GM19240 (cell line): Measurements from ENCODE around the gene DIO3.

Source experiments
- DNase-seq: peaks from one replicate; pipeline ENCODE4 v3.0.0; 2011; ENCODE audit warnings: low spot score; ENCODE audit not compliant: insufficient read length

The DIO3 gene

DNA sequence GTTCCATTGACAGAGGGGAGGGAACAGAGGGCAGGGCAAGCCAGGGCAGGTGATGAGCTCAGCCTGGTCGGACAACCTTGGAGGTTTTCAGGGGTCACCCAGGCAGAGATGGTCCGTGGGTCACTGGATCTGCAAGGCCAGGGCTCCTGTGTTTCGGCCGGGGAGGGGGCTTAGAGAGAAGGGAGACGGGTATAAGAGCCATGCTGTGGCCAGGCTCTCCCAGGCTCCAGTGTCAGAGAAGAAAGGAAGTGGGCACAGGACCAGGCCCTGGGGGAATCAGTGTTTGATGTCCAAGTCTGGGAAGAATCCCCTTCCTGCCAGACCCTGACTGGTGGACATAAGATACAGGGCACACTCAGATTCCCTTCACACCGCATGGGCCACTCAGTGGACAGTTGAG, 36.9 kb downstream of the DIO3 start:
- DNase-seq, result no peak

DNA sequence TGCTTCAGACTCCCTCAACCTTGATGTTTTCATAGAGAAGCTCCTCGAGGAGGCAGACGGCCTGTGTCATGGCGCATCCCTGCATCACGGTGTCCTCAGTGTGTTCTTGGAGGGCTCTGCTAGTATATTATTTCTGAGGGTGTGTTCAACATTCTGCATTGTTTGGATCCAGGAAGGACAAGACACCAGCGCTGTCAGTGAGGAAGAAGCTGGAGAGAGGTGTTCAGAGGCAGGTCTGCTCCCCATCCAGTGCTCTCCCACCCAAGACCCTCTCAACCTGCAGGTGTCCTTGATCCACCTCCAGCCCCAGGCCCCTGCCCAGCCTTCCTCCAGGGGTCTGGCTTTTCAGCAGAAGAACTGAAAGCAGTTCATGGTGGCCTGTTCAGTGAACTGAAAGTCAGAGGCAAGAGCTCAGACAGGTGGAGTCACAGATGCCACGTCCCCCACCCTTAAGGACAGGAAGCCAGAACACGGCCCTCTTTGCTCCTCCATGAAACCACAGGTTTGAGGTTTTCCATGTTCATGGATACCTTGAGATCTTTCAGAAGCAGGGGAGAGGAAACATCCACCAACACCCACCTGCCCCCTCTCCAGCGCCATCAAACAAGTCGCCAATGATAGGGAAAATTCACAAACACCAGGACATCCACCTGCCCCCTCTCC, 37.4 kb downstream of the DIO3 start:
- DNase-seq, result no peak

DNA sequence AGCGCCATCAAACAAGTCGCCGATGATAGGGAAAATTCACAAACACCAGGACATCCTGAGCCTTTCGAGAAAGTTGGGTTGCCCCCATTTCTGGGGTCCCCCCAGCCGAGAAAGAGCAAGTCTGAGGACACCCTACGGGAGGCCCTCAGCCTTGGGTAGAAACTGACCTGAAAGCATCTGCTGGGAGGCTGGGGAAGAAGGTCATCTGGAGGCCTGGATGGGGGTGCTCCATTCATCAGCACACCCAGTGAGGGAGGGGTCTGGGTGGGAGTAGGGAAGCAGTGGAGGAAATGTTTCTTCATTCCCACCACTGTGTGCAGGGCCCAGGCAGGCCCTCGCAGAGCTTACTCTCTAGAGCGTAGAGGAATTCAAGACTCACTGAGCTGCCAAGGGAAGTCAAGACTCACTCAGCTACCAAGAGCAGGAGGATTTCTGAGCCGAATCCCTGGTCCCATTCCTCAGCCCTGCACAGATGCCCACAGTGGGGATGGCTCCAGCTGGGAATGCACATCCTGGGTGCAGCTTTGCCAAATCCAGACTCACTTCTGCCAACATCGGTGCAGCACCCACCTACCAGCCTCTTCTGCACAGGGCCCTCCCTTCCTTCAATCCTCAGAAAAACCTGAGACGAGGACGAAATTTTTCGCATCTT, 38.1 kb downstream of the DIO3 start:
- DNase-seq, result no peak

DNA sequence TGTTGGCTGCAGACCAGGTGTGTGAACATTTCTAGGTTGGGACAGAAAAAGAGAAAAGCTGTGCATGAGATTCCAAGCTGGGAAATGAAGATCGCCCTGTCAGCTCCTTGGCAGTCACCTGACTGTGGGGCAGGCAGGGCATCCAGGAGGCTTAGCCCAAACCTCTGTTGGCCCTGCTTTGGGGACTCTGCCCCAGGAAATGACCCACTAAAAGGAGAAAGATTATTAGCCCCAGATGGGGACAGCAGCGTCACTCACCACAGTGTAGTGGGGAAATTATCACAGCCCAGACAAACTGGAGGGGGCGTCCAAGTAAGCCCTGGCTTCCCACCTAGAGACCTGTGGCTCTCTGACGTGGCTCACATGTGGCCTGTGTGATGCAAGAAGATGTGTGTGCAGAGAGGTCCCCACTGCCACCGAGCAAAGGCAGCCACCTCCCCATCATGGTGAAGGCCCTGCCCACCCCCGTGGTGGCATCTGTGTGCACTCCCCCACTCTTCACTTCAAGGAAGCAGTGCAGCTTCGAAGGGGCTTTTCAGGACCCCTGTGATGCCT, 39.1 kb downstream of the DIO3 start:
- DNase-seq, result no peak

DNA sequence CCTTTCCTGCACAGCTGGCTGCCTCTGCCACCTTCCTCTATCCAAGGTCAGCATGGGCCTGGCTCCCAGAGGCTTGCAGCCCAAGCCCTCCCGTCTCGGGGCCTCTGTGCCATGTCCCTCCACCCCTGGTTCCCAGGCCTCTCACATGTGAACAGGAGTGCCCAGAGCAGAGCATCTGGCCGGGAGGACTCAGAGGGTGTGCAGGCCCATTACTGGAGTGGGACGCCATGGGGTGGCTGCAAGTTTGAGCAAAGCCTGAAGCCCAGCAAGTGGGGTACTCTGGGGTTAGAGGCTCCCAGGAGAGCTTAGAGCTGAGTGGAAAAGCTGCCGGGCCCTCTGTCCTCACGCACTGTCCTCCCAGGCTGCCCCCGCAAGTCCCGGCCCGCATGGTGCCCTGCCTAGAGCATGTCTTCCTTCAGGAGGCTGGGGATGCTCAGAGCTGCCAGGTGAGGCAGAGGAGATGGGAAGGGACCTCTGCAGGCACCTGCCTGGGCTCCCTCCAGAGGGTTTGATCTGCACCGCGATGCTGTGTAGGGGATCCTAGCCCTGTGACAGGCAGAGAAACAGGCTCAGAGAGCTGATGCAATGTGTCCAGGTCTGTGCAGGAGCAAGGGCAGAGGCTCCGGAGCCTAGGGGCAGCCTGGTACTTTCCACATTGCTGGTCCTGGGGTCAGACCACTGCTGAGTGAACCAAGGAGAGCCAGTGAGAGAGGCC, 39.8 kb downstream of the DIO3 start:
- no peak for DNase-seq

DNA sequence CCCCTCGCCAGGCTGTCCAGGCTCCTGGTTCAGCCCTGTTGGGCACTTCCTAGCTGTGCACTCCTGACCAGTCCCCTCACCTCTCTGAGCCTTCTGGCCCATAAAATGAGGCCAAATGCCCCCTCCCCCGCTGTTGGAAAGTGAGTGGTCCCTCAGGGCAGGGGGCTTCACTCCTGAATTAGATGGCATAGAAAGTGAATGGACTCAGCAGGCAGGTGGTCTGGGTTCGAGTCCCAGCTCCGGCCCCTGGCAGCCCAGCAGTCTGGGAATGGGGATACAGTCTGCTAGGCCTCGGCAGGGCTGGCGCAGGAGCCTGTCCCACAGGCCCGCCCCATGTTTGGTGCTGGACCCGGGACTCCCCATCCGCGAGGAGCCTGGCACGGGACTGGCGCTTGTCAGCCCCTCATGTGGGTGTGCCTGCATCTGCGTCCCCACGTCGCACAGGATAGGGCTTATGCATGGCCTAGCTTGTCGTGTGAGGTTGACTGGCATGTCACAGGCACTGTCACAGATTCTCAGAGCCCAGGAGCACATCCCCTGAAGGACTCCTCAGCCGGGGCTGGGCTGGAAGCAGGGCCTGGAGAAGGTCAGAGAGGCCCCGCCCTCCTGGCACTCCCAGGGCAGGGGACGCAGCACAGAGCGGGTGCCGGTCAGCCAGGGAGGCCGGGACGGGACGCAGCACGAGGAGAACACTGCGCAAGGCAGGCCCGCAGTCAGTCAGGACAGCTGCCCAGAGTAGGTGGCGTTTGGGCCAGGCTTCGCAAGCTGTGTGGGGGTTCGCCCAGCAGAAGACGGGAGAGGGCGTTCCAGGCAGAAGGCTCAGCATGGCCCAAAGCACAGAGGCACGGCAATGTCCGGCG, 40.5 kb downstream of the DIO3 start:
- no peak for DNase-seq

DNA sequence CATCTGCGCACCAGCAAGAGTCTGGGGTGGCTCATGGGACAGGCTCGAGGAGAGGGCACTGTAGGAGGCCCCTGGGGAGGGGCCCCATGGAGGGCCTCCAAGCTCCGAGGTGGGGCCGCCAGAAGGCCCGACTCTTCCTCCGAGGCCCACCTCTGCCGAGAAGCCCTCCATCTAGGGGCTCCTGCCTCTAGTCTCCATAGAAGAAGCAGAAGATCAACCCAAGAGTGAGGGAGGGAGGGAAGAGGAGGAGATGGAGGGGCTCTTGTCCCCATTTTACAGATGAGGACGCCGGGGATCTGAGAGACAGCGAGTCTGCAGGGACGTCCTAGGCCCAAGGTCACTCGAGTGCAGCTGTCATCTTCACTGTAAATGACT, 41.2 kb downstream of the DIO3 start:
- no peak for DNase-seq

DNA sequence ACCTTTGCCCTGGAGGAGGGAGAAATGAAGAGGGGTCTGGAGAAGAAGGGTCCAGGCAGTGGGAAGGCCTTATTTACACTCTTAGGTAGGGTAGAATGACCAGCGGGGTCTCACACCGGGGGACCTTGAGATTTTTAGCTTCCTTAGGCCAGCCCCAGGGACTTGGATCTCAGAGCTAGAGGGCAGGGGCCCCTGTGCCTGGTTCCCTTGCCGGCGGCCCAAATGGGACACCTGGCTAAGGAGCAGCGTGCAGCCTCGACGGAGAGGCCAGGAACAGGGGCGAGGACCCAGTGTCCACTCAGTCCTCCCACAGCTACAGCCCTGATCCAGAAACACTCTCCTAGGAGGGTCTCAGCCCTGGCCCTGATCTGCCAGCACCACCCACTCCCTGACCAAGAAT, 41.8 kb downstream of the DIO3 start:
- DNase-seq, result no peak

DNA sequence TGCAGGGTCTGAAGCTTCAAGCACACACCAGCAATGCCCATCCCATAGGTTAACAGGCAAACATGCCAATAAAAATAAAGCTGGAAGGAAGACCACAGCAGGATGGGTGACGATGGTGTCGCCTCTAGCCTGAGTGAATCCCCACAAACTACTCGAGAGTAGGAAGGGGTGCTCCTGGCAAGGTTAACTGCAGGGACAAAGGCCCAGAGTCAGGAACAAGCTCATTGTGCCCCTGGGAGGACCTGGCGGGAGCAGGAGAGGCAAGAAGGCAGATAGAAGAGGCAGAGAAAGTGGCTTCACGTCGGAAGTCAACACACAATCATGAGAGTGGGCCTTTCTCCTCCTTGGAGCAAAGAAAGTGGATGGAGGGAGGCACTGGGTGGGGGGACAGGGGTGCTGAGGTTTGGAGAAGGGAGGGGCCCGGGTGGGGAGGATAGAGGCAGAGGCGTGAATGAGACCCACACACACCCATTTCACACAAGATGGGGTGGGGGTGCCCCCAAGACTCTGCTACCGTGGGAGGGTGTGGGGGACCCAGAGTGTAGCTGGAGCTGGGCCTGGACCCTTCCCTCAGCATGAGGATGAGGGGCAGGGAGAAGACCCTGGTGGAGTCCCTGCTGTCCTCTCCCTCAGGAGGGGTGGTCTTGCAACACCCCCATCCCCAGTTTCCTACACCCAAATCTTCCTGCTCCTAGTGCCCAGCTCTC, 43.1 kb downstream of the DIO3 start:
- no peak for DNase-seq

DNA sequence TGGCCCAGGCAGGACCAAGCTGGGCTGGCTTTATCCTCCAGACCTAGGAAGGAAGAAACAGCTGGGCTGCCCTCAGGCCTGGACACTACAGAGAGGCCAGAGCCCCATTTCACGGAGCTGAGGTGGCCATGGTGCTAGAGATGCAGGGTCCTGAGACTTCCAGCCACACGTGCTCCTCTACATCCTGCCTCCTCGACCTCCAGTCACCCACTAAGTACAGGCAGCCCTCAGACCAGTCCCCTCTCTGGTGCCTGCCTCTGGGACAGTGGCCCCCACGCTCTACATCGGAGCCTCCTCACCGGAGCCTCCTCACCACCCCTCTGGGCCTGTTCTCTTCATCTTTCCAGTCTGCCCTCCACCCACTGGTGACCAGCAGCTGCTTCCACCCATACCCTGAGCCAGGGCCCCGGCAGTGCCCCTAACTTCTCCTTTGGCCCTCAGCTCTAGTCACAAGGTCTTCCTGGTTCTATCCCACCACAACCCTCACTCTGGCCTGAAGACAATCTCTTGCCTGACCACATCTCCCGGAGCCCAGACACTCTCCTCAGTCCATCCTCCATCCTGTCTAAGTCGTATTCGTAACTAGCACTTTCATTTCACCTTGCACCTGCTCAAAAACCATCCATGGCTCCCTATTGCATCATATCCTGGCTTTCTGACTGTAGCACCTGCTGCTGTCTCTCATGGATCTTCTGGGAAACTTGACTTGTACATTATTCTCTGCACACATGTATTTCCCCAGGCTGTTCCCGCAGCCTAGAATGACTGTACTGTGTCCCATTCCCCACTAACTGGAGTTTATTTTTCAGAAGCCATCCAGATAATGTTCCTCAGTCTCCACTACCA, 43.9 kb downstream of the DIO3 start:
- no peak for DNase-seq

DNA sequence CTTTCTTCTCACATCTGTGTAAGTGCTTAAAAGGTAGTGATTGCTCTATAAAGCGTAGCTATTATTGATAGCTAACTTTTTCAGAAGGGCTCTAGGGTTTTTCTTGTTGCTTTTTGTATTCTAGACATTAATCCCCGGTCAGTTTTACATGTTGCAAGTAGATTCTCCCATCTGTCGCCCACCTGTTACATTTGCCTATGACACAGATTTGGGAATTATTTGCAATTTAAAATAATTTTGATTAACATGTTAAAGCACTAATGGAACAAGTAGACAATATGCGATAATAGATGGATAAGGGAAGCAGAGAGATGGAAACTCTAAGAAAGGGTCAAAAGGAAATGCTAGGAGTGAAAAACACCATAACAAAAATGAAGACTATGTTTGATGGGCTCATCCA, 44.5 kb downstream of the DIO3 start:
- DNase-seq, result no peak
